Measurements from ENCODE around the gene PIK3C2G.

PIK3C2G gene

GRCh38 chr12:18427520-18427919 is 166.2 kb downstream of the PIK3C2G start:
- no peak for DNase-seq

GRCh38 chr12:18428416-18428815 is 167.1 kb downstream of the PIK3C2G start:
- no peak for DNase-seq

GRCh38 chr12:18429366-18429765 is 168.0 kb downstream of the PIK3C2G start:
- DNase-seq = no peak

- DNase-seq = no peak
Observed at GRCh38 chr12:18430425-18431048, 169.2 kb downstream of the PIK3C2G start.

GRCh38 chr12:18431771-18432170 is 170.5 kb downstream of the PIK3C2G start:
- DNase-seq = no peak

- no peak for DNase-seq
Observed at GRCh38 chr12:18432206-18432605, 170.9 kb downstream of the PIK3C2G start.

GRCh38 chr12:18436170-18436569 is 174.9 kb downstream of the PIK3C2G start:
- no peak for DNase-seq

GRCh38 chr12:18439541-18439940 is 178.2 kb downstream of the PIK3C2G start:
- DNase-seq = no peak

GRCh38 chr12:18443768-18444437 is 182.6 kb downstream of the PIK3C2G start:
- DNase-seq = no peak

- no peak for DNase-seq
Observed at GRCh38 chr12:18446061-18446644, 184.8 kb downstream of the PIK3C2G start.

GRCh38 chr12:18454330-18454729 is 193.0 kb downstream of the PIK3C2G start:
- no peak for DNase-seq

- no peak for DNase-seq
Observed at GRCh38 chr12:18456344-18456743, 195.0 kb downstream of the PIK3C2G start.

- no peak for DNase-seq
Observed at GRCh38 chr12:18457362-18457761, 196.0 kb downstream of the PIK3C2G start.

- no peak for DNase-seq
Observed at GRCh38 chr12:18461758-18462157, 200.4 kb downstream of the PIK3C2G start.

- DNase-seq = no peak
Observed at GRCh38 chr12:18462442-18462841, 201.1 kb downstream of the PIK3C2G start.

GRCh38 chr12:18467620-18468245 is 206.4 kb downstream of the PIK3C2G start:
- no peak for DNase-seq

- DNase-seq = no peak
Observed at GRCh38 chr12:18468246-18469075, 207.1 kb downstream of the PIK3C2G start.

- no peak for DNase-seq
Observed at GRCh38 chr12:18470251-18470650, 208.9 kb downstream of the PIK3C2G start.

- no peak for DNase-seq
Observed at GRCh38 chr12:18472304-18472703, 211.0 kb downstream of the PIK3C2G start.

- no peak for DNase-seq
Observed at GRCh38 chr12:18472806-18473205, 211.5 kb downstream of the PIK3C2G start.

- DNase-seq = peak; percentile 1
Observed at GRCh38 chr12:18476861-18477260, 215.5 kb downstream of the PIK3C2G start.

GRCh38 chr12:18479256-18479655 is 217.9 kb downstream of the PIK3C2G start:
- DNase-seq = no peak

GRCh38 chr12:18482601-18483120 is 221.3 kb downstream of the PIK3C2G start:
- DNase-seq = no peak
